Astrocyte (in vitro differentiated cells and primary cell): ENCODE results near the gene POLD4. TPM values are rescaled to one million over a fixed set of nuclear protein-coding genes. Genes with fewer than 3 reads are reported as not detected.
A peak's percentile ranks its signal among the peaks of the same experiment; 100 is the strongest.

Experiments used
- DNase-seq: peaks from one replicate; pipeline ENCODE4 v3.0.0-alpha.2; 2010; ENCODE audit warnings: low read depth
- FAIRE-seq: peaks from 2 replicates; lab custom pipeline; 2011; peaks lifted over from hg19 to GRCh38; lab: Jason Lieb, UNC
- H2AFZ ChIP-seq: 2 replicates; pipeline ENCODE4 v1.6.0; 2012; ENCODE audit warnings: low read depth, low read length, inconsistent platforms
- H3K27ac ChIP-seq: 2 replicates; pipeline ENCODE4 v1.5.1; 2011; ENCODE audit warnings: low read depth, low read length, inconsistent platforms
- H3K27me3 ChIP-seq: 2 replicates; pipeline ENCODE4 v1.6.0; 2011; ENCODE audit warnings: low read length, inconsistent platforms; ENCODE audit not compliant: insufficient read depth
- H3K36me3 ChIP-seq: 2 replicates; pipeline ENCODE4 v1.5.1; 2011; ENCODE audit warnings: low read length, inconsistent platforms; ENCODE audit not compliant: insufficient read depth
- H3K4me1 ChIP-seq: 2 replicates; pipeline ENCODE4 v1.5.1; 2011; ENCODE audit warnings: low read length, inconsistent platforms; ENCODE audit not compliant: insufficient read depth
- H3K4me2 ChIP-seq: 2 replicates; pipeline ENCODE4 v1.6.0; 2012; ENCODE audit warnings: low read length, inconsistent platforms
- H3K4me3 ChIP-seq: 2 replicates; pipeline ENCODE4 v1.5.1; 2011; ENCODE audit warnings: low read depth, mild to moderate bottlenecking, low read length, inconsistent platforms; ENCODE audit not compliant: insufficient read depth
- H3K79me2 ChIP-seq: 2 replicates; pipeline ENCODE4 v1.6.0; 2012; ENCODE audit warnings: mild to moderate bottlenecking, low read length, inconsistent platforms; ENCODE audit not compliant: insufficient read depth
- H3K9ac ChIP-seq: 2 replicates; pipeline ENCODE4 v1.6.0; 2012; ENCODE audit warnings: mild to moderate bottlenecking, low read length, inconsistent platforms
- H3K9me3 ChIP-seq: 2 replicates; pipeline ENCODE4 v1.5.1; 2012; ENCODE audit warnings: low read depth, mild to moderate bottlenecking, low read length, inconsistent platforms; ENCODE audit not compliant: insufficient read depth
- H4K20me1 ChIP-seq: 2 replicates; pipeline ENCODE4 v1.6.0; 2012; ENCODE audit warnings: low read length, inconsistent platforms; ENCODE audit not compliant: insufficient read depth
- H3K27ac Mint-ChIP-seq: one replicate; pipeline ENCODE4 v1.8.0; 2021; ENCODE audit warnings: mild to moderate bottlenecking, mixed read lengths; ENCODE audit not compliant: unreplicated experiment
- H3K27me3 Mint-ChIP-seq: one replicate; pipeline ENCODE4 v1.8.0; 2021; ENCODE audit warnings: low read depth, mixed read lengths; ENCODE audit not compliant: unreplicated experiment
- H3K36me3 Mint-ChIP-seq: one replicate; pipeline ENCODE4 v1.8.0; 2021; ENCODE audit warnings: low read depth, mixed read lengths; ENCODE audit not compliant: unreplicated experiment
- H3K4me1 Mint-ChIP-seq: one replicate; pipeline ENCODE4 v1.8.0; 2021; ENCODE audit warnings: low read depth, mixed read lengths; ENCODE audit not compliant: unreplicated experiment
- H3K4me3 Mint-ChIP-seq: one replicate; pipeline ENCODE4 v1.8.0; 2021; ENCODE audit warnings: mild to moderate bottlenecking, moderate library complexity, mixed read lengths; ENCODE audit not compliant: unreplicated experiment
- H3K9me3 Mint-ChIP-seq: one replicate; pipeline ENCODE4 v1.8.0; 2021; ENCODE audit warnings: mild to moderate bottlenecking, mixed read lengths; ENCODE audit not compliant: unreplicated experiment
- EZH2 ChIP-seq: IDR thresholded peaks from 2 replicates; pipeline ENCODE4 v1.6.1; 2012; ENCODE audit warnings: mild to moderate bottlenecking, low read length, inconsistent platforms; ENCODE audit not compliant: insufficient read depth
- total RNA-seq: library from RNA; stranded (reverse); gene quantifications from 2 replicates; pipeline ENCODE4 v1.2.1, GENCODE V29; 2021
- TF ChIP-seq, protein P1 (sequence below): IDR thresholded peaks from 2 replicates; pipeline ENCODE4 v1.5.1; 2011; ENCODE audit warnings: low read depth, mild to moderate bottlenecking, inconsistent platforms, low read length, moderate library complexity; ENCODE audit not compliant: insufficient read depth

POLD4 gene
- total RNA-seq, 1 donor from 2014 or later, result 53.5 TPM

DNA sequence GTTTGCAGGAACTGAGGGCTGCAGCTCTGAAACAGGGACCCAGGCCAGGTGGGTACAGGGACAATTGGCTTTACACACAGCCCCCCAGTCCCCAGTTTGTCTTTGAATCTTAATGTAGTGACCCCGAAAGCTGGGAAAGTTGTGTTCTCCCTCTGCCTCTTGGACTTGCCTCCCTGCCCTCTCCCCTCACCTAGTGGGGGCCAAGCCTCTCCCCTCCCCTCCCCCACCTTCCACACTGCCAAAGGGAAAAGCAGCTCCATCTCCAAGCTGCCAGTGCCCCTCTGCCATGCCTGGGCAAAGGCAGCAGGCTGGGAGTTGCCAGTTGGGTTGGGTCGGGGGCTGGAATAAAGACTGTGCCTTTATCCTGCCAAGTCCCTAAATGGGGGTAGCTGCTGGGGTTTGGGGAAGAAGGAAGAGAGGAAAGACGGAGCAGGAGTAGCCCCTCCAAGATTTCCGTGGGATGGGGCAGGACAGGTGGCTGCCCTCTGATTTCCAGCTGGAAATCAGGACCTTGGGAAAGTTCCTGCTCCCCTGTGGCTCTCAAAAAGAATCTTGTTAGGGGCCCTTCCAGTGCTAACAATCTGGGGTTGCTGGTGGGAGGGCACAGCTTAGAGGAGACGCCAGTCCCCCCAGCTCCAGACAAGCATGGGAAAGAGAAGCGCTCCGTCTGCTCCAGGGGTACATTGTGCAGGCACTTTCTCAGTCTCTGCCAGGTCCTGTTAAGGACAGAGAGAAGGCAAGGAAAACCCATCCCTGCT lies 22.9 kb upstream of the POLD4 start:
- peaks cover 6% of the 10 kb centered on the region for H3K27me3 Mint-ChIP-seq
- Histone ChIP-seq H3K4me2 (peak overlapping the region; percentile 53), H4K20me1 (peaks cover 10% of the 10 kb centered on the region), H3K27ac (no peak overlapping the region), H3K79me2 (peaks cover 17% of the 10 kb centered on the region), H3K9me3 (no peaks in the 10 kb centered on the region), H3K36me3 (no peaks in the 10 kb centered on the region), H3K27me3 (no peaks in the 10 kb centered on the region), H3K4me1 (peaks cover 45% of the 10 kb centered on the region), H3K9ac (peak overlapping the region; percentile 53), H2AFZ (no peak overlapping the region), H3K4me3 (no peak overlapping the region)
- DNase-seq (no peak), FAIRE-seq (no peak)
- peak overlapping the region; percentile 20 for H3K4me3 Mint-ChIP-seq
- TF ChIP-seq, protein P1, sequence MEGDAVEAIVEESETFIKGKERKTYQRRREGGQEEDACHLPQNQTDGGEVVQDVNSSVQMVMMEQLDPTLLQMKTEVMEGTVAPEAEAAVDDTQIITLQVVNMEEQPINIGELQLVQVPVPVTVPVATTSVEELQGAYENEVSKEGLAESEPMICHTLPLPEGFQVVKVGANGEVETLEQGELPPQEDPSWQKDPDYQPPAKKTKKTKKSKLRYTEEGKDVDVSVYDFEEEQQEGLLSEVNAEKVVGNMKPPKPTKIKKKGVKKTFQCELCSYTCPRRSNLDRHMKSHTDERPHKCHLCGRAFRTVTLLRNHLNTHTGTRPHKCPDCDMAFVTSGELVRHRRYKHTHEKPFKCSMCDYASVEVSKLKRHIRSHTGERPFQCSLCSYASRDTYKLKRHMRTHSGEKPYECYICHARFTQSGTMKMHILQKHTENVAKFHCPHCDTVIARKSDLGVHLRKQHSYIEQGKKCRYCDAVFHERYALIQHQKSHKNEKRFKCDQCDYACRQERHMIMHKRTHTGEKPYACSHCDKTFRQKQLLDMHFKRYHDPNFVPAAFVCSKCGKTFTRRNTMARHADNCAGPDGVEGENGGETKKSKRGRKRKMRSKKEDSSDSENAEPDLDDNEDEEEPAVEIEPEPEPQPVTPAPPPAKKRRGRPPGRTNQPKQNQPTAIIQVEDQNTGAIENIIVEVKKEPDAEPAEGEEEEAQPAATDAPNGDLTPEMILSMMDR, result no peak
- no peak for TF ChIP-seq EZH2
- H3K27ac Mint-ChIP-seq, result peak overlapping the region; percentile 62
- H3K36me3 Mint-ChIP-seq, result no peaks in the 10 kb centered on the region
- peaks cover 22% of the 10 kb centered on the region for H3K4me1 Mint-ChIP-seq
- H3K9me3 Mint-ChIP-seq, result no peaks in the 10 kb centered on the region

DNA sequence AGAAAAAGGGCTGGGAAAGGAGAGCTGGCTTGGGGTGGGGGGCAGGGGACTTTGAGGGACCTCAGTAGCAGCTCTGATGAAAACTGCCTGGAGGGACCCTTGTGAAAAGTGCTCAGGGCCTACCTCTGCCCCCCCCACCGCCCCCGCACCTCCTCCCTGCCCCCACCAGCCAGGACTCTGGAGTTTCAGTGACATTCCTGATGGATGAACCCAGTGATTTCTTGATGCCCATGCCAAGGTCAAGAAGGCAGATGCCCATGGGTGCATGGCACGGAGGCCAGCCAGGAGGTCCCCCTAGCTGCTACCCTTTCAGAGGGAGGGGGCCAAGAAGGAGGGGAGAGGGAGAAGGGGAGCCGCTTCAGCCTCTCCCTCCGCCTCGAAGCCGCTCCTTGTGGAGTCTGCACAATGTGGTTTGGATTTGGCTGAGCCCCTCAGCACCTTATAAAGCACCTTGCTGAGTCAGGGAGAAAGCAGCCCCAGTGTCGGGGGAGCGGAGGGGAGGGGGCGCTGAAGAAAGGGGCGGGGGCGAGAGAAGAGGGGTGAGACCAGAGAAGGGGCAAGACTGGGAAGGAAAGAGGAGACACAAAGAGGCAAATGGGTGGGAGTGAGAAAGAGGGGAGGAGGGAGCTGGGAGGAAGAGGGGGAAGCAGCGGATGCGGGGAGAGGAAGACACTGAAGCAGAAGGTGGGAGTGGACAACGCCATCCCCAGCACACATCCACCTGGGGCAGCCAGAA lies 22.1 kb upstream of the POLD4 start:
- Mint-ChIP-seq H3K27me3 (peaks cover under 1% of the 10 kb centered on the region), H3K4me1 (peaks cover 29% of the 10 kb centered on the region), H3K27ac (peak overlapping the region; percentile 62), H3K9me3 (no peaks in the 10 kb centered on the region), H3K36me3 (no peaks in the 10 kb centered on the region), H3K4me3 (peak overlapping the region; percentile 20)
- Histone ChIP-seq H3K79me2 (peaks cover 24% of the 10 kb centered on the region), H3K4me2 (peak overlapping the region; percentile 93), H3K4me3 (no peak overlapping the region), H3K9ac (peak overlapping the region; percentile 93), H2AFZ (no peak overlapping the region), H3K27ac (peak overlapping the region; percentile 95), H3K4me1 (peaks cover 52% of the 10 kb centered on the region), H4K20me1 (peaks cover 18% of the 10 kb centered on the region), H3K36me3 (no peaks in the 10 kb centered on the region), H3K9me3 (no peaks in the 10 kb centered on the region), H3K27me3 (no peaks in the 10 kb centered on the region)
- no peak for FAIRE-seq
- DNase-seq, result no peak
- no peak for TF ChIP-seq EZH2
- TF ChIP-seq, protein P1, result no peak
